OCI-LY1 (cell line): ENCODE results near the gene PLA2G15.

ENCODE experiments used
- H2AFZ ChIP-seq: fragments of 200-600 bp; sonication (generic), shearing (Covaris generic); 2 replicates; pipeline ENCODE4 v1.6.0; 2014; ENCODE audit warnings: antibody characterized with exemption, mild to moderate bottlenecking, low read length
- H3F3A ChIP-seq: fragments of 200-600 bp; sonication (generic), shearing (Covaris generic); 2 replicates; pipeline ENCODE4 v1.6.0; 2014; ENCODE audit warnings: mild to moderate bottlenecking, antibody characterized with exemption, low read length, moderate library complexity; ENCODE audit not compliant: insufficient read depth
- H3K27ac ChIP-seq: fragments of 200-600 bp; sonication (generic); 2 replicates; pipeline ENCODE4 v1.5.1; 2014; ENCODE audit warnings: low read length, mixed run types, mild to moderate bottlenecking, low read depth; ENCODE audit not compliant: poor library complexity, severe bottlenecking
- H3K27me3 ChIP-seq: fragments of 200-600 bp; sonication (generic); 2 replicates; pipeline ENCODE4 v1.6.0; 2014; ENCODE audit warnings: antibody characterized with exemption, mild to moderate bottlenecking, low read length, moderate library complexity; ENCODE audit not compliant: insufficient read depth
- H3K36me3 ChIP-seq: fragments of 200-600 bp; sonication (generic); 2 replicates; pipeline ENCODE4 v1.6.1; 2014; ENCODE audit warnings: mild to moderate bottlenecking, antibody characterized with exemption, low read length, moderate library complexity, mixed read lengths; ENCODE audit not compliant: insufficient read depth
- H3K4me1 ChIP-seq: fragments of 200-600 bp; sonication (generic); 2 replicates; pipeline ENCODE4 v1.5.1; 2014; ENCODE audit warnings: mild to moderate bottlenecking, low read length, moderate library complexity; ENCODE audit not compliant: insufficient read depth, severe bottlenecking
- H3K4me2 ChIP-seq: fragments of 200-600 bp; sonication (generic), shearing (Covaris generic); 2 replicates; pipeline ENCODE4 v1.6.1; 2014; ENCODE audit warnings: low read length
- H3K4me3 ChIP-seq: fragments of 200-600 bp; sonication (generic); 2 replicates; pipeline ENCODE4 v1.5.1; 2014; ENCODE audit warnings: low read length, low read depth, mild to moderate bottlenecking, mixed read lengths; ENCODE audit not compliant: poor library complexity, severe bottlenecking
- H3K79me2 ChIP-seq: fragments of 200-600 bp; shearing (Covaris generic); 2 replicates; pipeline ENCODE4 v1.6.1; 2016; ENCODE audit warnings: mixed run types, low read length, mixed read lengths; ENCODE audit not compliant: insufficient read depth
- H3K9ac ChIP-seq: fragments of 200-600 bp; sonication (generic), shearing (Covaris generic); 2 replicates; pipeline ENCODE4 v1.6.1; 2014; ENCODE audit warnings: mild to moderate bottlenecking, low read length, mixed read lengths
- H3K9me2 ChIP-seq: fragments of 200-600 bp; sonication (generic), shearing (Covaris generic); 2 replicates; pipeline ENCODE4 v1.6.1; 2014; ENCODE audit warnings: low read depth, mild to moderate bottlenecking, low read length, mixed read lengths
- H3K9me3 ChIP-seq: fragments of 200-600 bp; shearing (Covaris generic); 2 replicates; pipeline ENCODE4 v1.6.1; 2014; ENCODE audit warnings: low read length, mixed read lengths
- H4K20me1 ChIP-seq: fragments of 200-600 bp; sonication (generic), shearing (Covaris generic); 2 replicates; pipeline ENCODE4 v1.6.0; 2016; ENCODE audit warnings: mild to moderate bottlenecking, low read length; ENCODE audit not compliant: insufficient read depth
- EZH2 ChIP-seq: fragments of 200-600 bp; sonication (generic), shearing (Covaris generic); IDR thresholded peaks from 2 replicates; pipeline ENCODE4 v1.8.0; 2017; ENCODE audit warnings: borderline replicate concordance, mixed run types, mild to moderate bottlenecking, antibody characterized with exemption, low read length, moderate library complexity, mixed read lengths
- TF ChIP-seq, protein P1 (sequence below): fragments of 200-600 bp; sonication (generic), shearing (Covaris generic); IDR thresholded peaks from 2 replicates; pipeline ENCODE4 v1.5.1; 2017; ENCODE audit warnings: mild to moderate bottlenecking, antibody characterized with exemption, low read length, moderate library complexity, mixed read lengths

The PLA2G15 gene

DNA sequence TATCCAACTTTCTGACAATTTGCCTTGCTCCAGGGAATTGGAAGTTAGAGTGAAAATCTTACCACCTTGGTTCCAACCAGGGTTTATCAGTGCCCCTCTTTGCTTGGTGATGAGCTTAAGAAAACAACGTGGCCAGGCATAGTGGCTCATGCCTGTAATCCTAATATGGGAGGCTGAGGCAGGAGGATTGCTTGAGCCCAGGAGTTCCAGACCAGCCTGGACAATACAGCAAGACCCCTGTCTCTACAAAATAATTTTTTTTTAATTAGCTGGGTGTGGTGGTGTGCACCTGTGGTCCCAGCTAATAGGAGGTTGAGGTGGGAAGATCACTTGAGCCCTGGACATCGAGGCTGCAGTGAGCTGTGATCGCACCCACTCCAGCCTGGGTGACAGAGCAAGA lies 40.5 kb downstream of the PLA2G15 start:
- Histone ChIP-seq H2AFZ (no peak overlapping the region), H3K9me3 (no peaks in the 10 kb centered on the region), H3K4me2 (peak overlapping the region; percentile 35; the same call in 1 of the 2 replicates), H3K4me1 (peaks cover 85% of the 10 kb centered on the region), H3K4me3 (no peak overlapping the region), H3K27ac (peak overlapping the region; percentile 98), H3K27me3 (no peaks in the 10 kb centered on the region), H3F3A (peaks cover 16% of the 10 kb centered on the region; the same call in 1 of the 2 replicates), H4K20me1 (no peaks in the 10 kb centered on the region), H3K9me2 (no peaks in the 10 kb centered on the region), H3K79me2 (peaks cover 5% of the 10 kb centered on the region; the same call in 1 of the 2 replicates), H3K36me3 (peaks cover 58% of the 10 kb centered on the region), H3K9ac (no peak overlapping the region; the same call in 1 of the 2 replicates)
- no peak for TF ChIP-seq EZH2
- TF ChIP-seq, protein P1, sequence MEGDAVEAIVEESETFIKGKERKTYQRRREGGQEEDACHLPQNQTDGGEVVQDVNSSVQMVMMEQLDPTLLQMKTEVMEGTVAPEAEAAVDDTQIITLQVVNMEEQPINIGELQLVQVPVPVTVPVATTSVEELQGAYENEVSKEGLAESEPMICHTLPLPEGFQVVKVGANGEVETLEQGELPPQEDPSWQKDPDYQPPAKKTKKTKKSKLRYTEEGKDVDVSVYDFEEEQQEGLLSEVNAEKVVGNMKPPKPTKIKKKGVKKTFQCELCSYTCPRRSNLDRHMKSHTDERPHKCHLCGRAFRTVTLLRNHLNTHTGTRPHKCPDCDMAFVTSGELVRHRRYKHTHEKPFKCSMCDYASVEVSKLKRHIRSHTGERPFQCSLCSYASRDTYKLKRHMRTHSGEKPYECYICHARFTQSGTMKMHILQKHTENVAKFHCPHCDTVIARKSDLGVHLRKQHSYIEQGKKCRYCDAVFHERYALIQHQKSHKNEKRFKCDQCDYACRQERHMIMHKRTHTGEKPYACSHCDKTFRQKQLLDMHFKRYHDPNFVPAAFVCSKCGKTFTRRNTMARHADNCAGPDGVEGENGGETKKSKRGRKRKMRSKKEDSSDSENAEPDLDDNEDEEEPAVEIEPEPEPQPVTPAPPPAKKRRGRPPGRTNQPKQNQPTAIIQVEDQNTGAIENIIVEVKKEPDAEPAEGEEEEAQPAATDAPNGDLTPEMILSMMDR = no peak

GRCh38 chr16:68286153-68287074 lies 41.2 kb downstream of the PLA2G15 start:
- peaks cover 77% of the 10 kb centered on the region for H3K4me1 ChIP-seq
- peaks cover 60% of the 10 kb centered on the region for H3K36me3 ChIP-seq
- no peak overlapping the region for H3K4me3 ChIP-seq
- no peaks in the 10 kb centered on the region for H3K9me3 ChIP-seq
- H3K9me2 ChIP-seq = no peaks in the 10 kb centered on the region
- peaks cover 5% of the 10 kb centered on the region; the same call in 1 of the 2 replicates for H3K79me2 ChIP-seq
- H4K20me1 ChIP-seq = no peaks in the 10 kb centered on the region
- H3K27ac ChIP-seq = peak overlapping the region; percentile 98
- TF ChIP-seq, protein P1 = no peak
- TF ChIP-seq EZH2 = no peak
- no peak overlapping the region; the same call in 1 of the 2 replicates for H3K9ac ChIP-seq
- peak overlapping the region; percentile 14; the same call in 1 of the 2 replicates for H3K4me2 ChIP-seq
- no peak overlapping the region for H2AFZ ChIP-seq
- no peaks in the 10 kb centered on the region for H3K27me3 ChIP-seq
- H3F3A ChIP-seq = peaks cover 16% of the 10 kb centered on the region; the same call in 1 of the 2 replicates

DNA sequence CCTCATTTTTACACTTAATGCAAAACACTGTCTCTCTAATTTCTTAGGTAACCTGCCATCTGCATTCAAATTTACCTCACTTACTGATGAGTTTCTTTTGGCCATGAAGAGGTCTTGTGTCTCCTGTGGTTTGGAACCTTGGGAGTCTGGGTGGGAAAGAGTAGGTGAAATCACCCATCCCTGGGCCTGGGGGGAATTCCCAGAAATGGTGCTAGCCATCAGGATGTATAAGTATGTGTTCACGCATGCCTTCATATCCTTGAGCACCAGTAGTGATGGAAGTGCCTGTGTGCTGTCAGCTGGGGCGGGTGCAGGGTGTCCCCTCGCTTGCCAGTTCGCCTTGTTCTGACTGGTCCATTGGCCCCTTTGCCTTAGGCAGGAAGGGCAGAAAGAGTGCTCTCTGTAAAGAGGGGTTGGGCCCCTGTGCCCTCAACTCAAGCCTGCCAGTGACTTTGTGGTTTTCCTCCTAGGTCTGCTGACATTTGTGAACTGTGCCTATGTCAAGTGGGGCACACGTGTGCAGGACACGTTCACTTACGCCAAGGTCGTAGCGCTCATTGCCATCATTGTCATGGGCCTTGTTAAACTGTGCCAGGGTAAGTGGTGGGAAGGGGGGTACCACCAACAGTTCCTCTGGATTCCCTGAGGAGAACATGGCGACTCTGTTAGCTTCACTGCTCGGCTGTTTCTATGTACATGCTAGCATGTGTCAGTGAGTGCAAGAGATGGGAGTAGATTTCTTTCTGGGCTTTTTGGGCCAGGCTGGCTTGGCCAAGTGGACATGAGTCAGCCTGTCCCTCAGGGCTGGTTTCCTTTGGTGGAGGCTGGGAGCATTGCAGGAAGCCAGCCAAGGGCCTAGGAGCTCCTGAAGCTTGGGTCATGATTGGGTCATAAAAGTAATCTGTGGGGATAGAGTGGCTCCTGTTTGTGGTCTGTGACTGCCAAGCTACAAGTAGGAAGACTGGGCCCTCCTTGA lies 42.4 kb downstream of the PLA2G15 start:
- peak overlapping the region; percentile 20; the same call in 1 of the 2 replicates for H3K9ac ChIP-seq
- no peak overlapping the region for H3K4me3 ChIP-seq
- H3K27me3 ChIP-seq = no peaks in the 10 kb centered on the region
- TF ChIP-seq, protein P1 = no peak
- no peak for TF ChIP-seq EZH2
- peaks cover 16% of the 10 kb centered on the region; the same call in 1 of the 2 replicates for H3F3A ChIP-seq
- H3K27ac ChIP-seq = peak overlapping the region; percentile 70
- no peaks in the 10 kb centered on the region for H3K9me3 ChIP-seq
- no peak overlapping the region; the same call in 1 of the 2 replicates for H3K4me2 ChIP-seq
- no peaks in the 10 kb centered on the region for H4K20me1 ChIP-seq
- H3K79me2 ChIP-seq = peaks cover 5% of the 10 kb centered on the region; the same call in 1 of the 2 replicates
- no peaks in the 10 kb centered on the region for H3K9me2 ChIP-seq
- peaks cover 65% of the 10 kb centered on the region for H3K36me3 ChIP-seq
- H2AFZ ChIP-seq = no peak overlapping the region
- H3K4me1 ChIP-seq = peaks cover 66% of the 10 kb centered on the region
